ENCODE data around the gene TFR2.

TFR2 gene

DNA sequence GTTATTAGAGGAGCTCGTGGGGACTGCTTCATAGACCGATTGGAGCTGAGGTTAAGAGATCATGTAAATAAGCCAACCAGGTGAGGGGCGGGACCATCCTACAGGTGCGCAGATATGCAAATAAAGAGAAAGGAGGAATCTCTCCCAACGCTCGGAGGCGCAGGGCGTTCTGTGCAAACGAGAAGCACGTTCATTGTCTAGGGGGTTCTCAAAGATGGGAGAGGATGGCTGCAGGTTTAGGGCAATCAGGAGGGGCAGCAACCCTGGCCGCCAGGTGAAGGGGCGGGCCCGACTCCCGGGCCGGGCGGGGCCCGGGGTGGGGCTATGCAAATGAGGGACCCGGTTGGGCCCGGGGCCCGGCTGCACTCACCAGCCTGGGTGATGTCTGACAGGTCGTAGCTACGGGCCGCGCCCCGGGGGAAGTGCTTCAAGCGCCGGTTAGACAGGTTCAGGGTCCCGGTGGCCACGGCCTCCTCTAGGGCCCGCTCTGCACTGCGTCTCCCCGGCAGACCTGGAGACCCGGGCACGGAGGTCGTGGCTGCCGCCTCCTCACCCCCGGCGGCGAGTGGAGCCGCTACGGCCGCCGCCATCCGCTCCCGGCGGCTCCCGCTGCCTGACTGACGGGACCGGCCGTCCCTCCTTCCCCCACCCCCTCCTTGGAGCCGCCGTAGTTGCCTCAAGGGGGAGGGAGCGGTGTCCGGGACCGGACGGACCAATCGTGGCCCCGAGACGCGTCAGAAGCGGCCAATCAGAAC is 55.7 kb downstream of the TFR2 start, which contains the start of gene LRCH4:
Gene LRCH4, minus strand, starts transcription at position 619 of the 755 bp plus-strand sequence. Its CDS starts 29 bp downstream, at position 590.
- H3K4me1 ChIP-seq (ENCODE audit: control insufficient read depth, low read depth, low read length) = peaks cover 34% of the 10 kb centered on the region
- peak within 1 kb of the TSS; percentile 80 for H3K9ac ChIP-seq (ENCODE audit: low read length)
- peaks cover 10% of the 10 kb centered on the region for H3K36me3 ChIP-seq (ENCODE audit: control insufficient read depth, low read depth, low read length)

DNA sequence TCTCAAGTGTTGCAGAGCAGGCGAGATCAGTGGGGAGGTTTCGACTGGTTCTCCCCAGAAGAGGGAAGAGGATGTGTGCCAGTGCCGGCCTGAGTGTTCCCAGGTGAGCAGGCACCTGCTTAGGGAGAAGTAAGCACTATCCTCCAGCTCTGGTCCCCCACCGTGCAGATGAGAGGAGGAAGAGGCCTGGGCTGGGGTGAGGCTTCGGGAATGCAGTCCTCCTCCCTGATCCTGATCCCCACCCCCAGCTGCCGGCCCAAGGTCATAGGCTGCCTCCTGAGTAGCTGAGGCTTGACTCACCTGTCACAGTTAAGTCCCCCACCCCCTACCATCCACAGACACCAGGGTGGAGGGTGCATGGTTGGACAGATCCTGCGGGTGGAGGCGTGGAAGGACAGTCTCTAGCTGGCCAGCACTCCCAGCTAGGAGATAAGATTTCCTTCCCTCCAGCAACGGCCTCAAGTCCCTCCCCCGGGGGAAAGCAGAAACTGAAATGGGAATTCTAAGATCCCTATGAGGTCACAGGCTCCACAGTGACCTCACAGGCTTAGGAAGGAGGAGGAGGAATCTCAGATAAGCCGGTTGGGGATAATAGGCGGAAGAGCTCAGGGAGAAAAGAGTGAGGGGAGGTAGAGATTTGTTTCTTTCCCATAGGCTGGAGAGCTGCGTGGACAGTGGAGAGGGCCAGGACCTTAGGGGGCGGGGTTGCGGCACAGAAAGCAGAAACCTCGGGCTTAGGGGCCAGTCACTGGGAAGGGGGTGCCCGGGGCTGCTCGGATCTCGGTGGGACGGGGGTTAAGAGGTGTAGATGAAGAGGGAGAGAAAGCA is 56.5 kb downstream of the TFR2 start:
- H3K9me3 ChIP-seq (ENCODE audit: control insufficient read depth, low read depth, low read length) = no peaks in the 10 kb centered on the region
- peak overlapping the region; percentile 95 for H3K4me3 ChIP-seq (ENCODE audit: low read length)
- no peak overlapping the region for H3K27ac ChIP-seq (ENCODE audit: low read length)
- peaks cover 17% of the 10 kb centered on the region for H3K36me3 ChIP-seq (ENCODE audit: control insufficient read depth, low read depth, low read length)
- peak overlapping the region; percentile 80 for H3K9ac ChIP-seq (ENCODE audit: low read length)
- peaks cover 29% of the 10 kb centered on the region for H3K4me1 ChIP-seq (ENCODE audit: control insufficient read depth, low read depth, low read length)
- peaks cover under 1% of the 10 kb centered on the region for H3K27me3 ChIP-seq (ENCODE audit: control insufficient read depth, insufficient read depth, low read length)

More for the DNA sequence above, 55.7 kb downstream of the TFR2 start, which contains the start of gene LRCH4:
- Histone ChIP-seq H3K9me3 (ENCODE audit: control insufficient read depth, low read depth, low read length) (no peaks in the 10 kb centered on the region), H3K4me3 (ENCODE audit: low read length) (peak within 1 kb of the TSS; percentile 95), H3K27ac (ENCODE audit: low read length) (peak within 1 kb of the TSS; percentile 70), H3K27me3 (ENCODE audit: control insufficient read depth, insufficient read depth, low read length) (peaks cover 8% of the 10 kb centered on the region)

DNA sequence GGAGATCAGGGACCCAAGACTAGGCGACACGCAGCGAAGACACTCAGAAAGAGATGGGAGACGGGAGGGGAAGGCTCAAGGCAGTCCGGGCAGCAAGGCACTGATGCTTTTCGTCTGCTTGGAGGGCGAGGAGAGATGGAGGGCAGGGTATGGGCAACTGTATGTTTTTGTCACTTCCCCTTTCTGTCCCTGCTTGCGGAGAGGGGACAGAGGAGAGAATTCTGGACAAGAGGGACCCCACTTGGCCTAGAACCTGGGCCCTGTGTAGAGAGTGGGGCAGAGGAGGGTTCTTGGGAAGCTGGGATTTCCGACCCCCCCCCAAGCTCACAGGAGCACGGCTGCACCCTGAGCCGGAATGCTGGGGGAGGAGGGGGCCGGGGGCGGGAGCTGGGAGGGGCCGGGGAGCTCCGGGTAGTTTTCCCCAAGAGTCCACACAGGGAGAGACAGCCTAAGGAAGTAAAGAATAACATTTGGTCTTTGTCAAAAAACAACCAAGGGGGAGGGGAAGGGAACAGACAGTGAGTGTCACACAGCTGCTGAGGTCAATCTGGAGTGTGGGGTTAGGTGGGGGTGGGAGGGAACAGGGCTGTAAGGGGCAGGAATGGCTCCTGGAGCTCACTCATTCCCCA is 57.2 kb downstream of the TFR2 start:
- Histone ChIP-seq H3K4me3 (ENCODE audit: low read length) (peak overlapping the region; percentile 95), H3K4me1 (ENCODE audit: control insufficient read depth, low read depth, low read length) (peaks cover 22% of the 10 kb centered on the region), H3K9ac (ENCODE audit: low read length) (no peak overlapping the region), H3K27me3 (ENCODE audit: control insufficient read depth, insufficient read depth, low read length) (no peaks in the 10 kb centered on the region), H3K36me3 (ENCODE audit: control insufficient read depth, low read depth, low read length) (peaks cover 20% of the 10 kb centered on the region), H3K27ac (ENCODE audit: low read length) (no peak overlapping the region), H3K9me3 (ENCODE audit: control insufficient read depth, low read depth, low read length) (no peaks in the 10 kb centered on the region)

DNA sequence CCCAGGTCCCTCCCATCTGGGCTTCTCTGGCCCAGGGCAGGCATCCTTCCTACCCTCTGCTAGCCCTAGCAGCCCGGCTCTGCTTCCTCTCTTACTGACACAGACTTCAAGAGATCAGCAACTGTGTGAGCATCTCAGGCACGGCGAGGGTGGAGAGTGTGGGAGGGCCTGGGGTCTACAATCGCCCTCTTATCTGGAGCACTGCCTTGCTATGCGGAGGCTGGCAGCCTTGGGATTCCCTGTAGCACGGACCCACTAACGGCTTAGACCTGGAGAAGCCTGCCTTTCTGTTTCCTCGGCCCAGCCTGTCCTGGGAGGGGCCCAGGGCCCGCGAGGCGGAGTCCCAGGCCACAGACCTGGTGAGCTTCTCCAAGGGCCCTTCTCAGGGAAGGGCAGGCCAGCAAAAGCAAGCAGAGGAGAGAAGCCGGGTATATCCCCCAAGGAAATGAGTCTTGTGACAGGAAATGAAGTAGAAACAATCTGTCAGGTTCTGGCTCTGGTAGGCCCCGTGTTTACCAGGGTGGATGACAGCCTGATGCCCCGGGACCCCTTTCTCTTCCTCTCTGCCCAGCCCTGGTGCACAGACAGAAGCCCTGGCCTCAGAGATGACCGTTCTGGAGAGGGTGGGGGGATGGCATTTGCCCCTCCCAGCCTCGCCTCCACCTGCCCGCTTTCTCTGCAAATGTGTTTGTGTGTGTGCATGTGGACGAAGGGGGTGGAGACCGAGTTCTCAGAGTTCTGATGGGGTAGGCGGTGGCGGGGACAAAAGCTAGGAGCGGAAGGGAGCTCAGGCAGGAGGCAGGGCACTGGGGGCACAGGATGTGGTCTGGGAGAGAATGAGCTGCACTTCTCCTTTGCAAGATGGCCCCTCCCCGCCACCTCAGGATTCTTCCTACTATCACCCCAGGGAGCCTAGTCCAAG is 58.0 kb downstream of the TFR2 start:
- H3K36me3 ChIP-seq (ENCODE audit: control insufficient read depth, low read depth, low read length) = peaks cover 20% of the 10 kb centered on the region
- H3K4me3 ChIP-seq (ENCODE audit: low read length) = no peak overlapping the region
- H3K27me3 ChIP-seq (ENCODE audit: control insufficient read depth, insufficient read depth, low read length) = no peaks in the 10 kb centered on the region
- peaks cover 22% of the 10 kb centered on the region for H3K4me1 ChIP-seq (ENCODE audit: control insufficient read depth, low read depth, low read length)
- H3K9ac ChIP-seq (ENCODE audit: low read length) = no peak overlapping the region
- no peaks in the 10 kb centered on the region for H3K9me3 ChIP-seq (ENCODE audit: control insufficient read depth, low read depth, low read length)
- no peak overlapping the region for H3K27ac ChIP-seq (ENCODE audit: low read length)

DNA sequence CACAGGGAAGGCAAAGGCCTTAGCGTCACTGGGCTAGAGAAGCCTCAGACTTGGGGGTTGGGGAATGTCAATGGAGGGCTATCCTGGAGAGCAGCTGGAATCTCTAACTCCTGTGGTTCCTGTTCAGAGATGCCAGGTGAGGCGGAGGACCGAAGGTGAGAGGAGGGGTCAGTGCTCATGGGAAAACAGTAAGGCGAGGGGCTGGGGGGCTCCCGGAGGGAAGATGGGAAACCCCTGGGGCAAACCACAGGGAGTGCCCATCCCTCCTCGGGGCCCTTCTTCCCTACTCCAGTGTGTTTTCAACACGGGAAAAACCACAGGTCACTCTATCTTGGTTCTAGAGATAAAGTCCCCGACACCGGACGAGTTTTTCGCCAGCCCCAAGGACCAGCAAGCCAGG is 58.7 kb downstream of the TFR2 start:
- Histone ChIP-seq H3K9ac (ENCODE audit: low read length) (no peak overlapping the region), H3K4me3 (ENCODE audit: low read length) (no peak overlapping the region), H3K9me3 (ENCODE audit: control insufficient read depth, low read depth, low read length) (no peaks in the 10 kb centered on the region), H3K4me1 (ENCODE audit: control insufficient read depth, low read depth, low read length) (peaks cover 22% of the 10 kb centered on the region), H3K36me3 (ENCODE audit: control insufficient read depth, low read depth, low read length) (peaks cover 20% of the 10 kb centered on the region), H3K27me3 (ENCODE audit: control insufficient read depth, insufficient read depth, low read length) (no peaks in the 10 kb centered on the region), H3K27ac (ENCODE audit: low read length) (no peak overlapping the region)

DNA sequence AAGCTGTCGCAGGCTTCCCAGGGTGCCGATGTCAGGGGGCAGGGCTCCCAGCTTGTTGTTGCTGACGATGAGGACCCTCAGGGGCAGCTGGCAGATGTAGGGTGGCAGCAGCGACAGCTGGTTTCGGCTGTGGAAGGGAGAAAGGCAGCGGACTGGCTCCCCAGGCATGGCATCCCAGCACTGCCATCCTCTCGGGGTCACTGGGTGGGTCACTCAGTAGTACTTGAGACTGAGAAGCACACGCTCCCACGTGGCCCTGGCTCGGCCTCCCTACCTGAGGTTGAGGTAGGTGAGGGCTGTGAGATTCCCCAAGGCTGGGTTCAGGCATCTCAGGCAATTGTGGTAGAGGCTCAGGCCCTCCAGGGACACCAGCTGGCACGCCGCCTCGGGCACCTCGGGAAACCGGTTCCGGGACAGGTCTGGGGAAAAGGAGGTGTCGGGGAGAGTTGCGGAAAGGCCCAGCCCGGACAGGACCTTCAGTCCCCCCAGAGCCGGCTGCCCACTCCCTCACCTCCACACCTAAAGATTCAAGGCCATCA is 59.2 kb downstream of the TFR2 start:
- Histone ChIP-seq H3K4me3 (ENCODE audit: low read length) (no peak overlapping the region), H3K4me1 (ENCODE audit: control insufficient read depth, low read depth, low read length) (peaks cover 22% of the 10 kb centered on the region), H3K36me3 (ENCODE audit: control insufficient read depth, low read depth, low read length) (peaks cover 20% of the 10 kb centered on the region), H3K9me3 (ENCODE audit: control insufficient read depth, low read depth, low read length) (no peaks in the 10 kb centered on the region), H3K27ac (ENCODE audit: low read length) (no peak overlapping the region), H3K27me3 (ENCODE audit: control insufficient read depth, insufficient read depth, low read length) (no peaks in the 10 kb centered on the region), H3K9ac (ENCODE audit: low read length) (no peak overlapping the region)

DNA sequence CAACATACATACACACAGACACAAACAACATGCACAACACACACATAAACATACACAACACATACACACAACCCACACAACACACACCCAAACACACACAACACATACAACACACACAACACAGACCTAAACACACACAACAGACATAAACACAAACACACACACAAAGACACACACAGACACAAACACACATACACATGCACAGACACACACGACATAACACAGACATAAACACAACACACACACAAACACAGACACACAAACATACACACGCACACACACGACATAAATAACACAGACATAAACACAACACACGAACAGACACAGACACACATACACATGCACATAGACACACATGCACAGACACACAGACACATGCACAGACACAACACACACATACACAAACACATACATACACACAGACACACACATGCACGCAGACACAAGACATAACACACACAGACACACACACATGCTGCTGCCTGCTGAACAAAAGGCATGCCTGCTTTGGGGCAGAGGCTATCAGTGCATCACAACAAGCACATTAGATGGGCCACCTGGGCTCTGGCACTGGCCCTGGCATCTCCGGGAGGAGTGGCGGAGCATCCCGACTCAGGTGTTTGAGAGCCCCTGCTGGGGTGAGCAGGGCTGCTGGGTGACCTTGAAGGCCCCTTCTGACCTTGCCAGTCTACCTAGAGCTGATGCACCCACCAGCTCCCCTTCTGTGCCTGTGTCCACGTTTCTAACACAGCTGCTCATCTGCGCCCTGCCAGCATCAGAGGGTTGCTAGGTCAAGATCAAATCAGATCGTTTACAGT is 60.7 kb downstream of the TFR2 start:
- H3K36me3 ChIP-seq (ENCODE audit: control insufficient read depth, low read depth, low read length) = peaks cover 25% of the 10 kb centered on the region

DNA sequence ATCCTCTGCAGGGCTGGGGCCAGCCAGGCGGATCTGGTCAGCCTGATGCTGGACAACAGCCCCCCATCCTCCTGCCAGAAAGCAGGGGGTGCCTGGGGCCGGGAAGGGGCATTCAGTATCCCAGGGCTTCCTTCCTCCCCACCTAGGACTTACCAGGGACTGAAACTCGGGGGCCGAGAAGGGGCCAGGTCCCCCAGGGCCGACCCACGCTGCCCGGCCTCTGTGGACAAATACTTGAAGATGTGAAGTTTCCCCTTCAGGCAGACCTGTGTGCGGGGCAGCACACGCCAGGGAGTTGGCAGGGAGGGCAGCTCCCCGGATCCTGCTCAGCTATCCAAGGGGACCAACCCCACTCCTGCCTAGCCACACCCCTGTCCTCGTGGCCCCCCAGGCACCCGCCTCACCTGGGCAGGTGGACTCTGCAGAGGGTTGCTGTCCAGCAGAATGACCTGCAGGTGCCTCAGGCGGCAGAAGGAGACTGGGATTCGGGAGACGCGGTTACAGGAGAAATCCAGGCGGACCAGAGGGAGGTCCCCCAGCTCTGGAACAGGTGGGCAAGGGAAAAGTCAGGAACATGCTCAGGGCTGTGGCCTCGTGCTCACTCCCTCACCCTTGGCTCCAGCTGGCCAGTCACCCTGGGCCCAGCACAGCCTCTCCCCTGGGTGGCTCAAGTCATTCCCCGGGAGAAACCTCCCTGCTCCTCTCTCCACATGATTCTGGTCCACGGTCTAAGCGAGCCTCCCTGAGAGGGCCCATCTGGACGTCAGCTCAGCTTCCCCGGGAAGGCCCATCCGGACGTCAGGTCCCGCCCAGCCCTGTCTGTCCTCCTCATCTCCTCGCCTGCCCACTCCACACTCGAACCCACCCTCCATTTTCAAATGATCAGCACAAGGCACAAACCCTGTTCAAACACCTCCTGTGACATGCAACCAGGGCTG is 62.8 kb downstream of the TFR2 start:
- Histone ChIP-seq H3K9ac (ENCODE audit: low read length) (no peak overlapping the region), H3K27me3 (ENCODE audit: control insufficient read depth, insufficient read depth, low read length) (no peaks in the 10 kb centered on the region), H3K4me3 (ENCODE audit: low read length) (no peak overlapping the region), H3K9me3 (ENCODE audit: control insufficient read depth, low read depth, low read length) (no peaks in the 10 kb centered on the region), H3K36me3 (ENCODE audit: control insufficient read depth, low read depth, low read length) (peaks cover 25% of the 10 kb centered on the region), H3K27ac (ENCODE audit: low read length) (no peak overlapping the region), H3K4me1 (ENCODE audit: control insufficient read depth, low read depth, low read length) (peaks cover 6% of the 10 kb centered on the region)

More for the DNA sequence above, 60.7 kb downstream of the TFR2 start:
- Histone ChIP-seq H3K27ac (ENCODE audit: low read length) (no peak overlapping the region), H3K9me3 (ENCODE audit: control insufficient read depth, low read depth, low read length) (no peaks in the 10 kb centered on the region), H3K4me3 (ENCODE audit: low read length) (no peak overlapping the region), H3K9ac (ENCODE audit: low read length) (no peak overlapping the region), H3K4me1 (ENCODE audit: control insufficient read depth, low read depth, low read length) (peaks cover 22% of the 10 kb centered on the region), H3K27me3 (ENCODE audit: control insufficient read depth, insufficient read depth, low read length) (no peaks in the 10 kb centered on the region)

DNA sequence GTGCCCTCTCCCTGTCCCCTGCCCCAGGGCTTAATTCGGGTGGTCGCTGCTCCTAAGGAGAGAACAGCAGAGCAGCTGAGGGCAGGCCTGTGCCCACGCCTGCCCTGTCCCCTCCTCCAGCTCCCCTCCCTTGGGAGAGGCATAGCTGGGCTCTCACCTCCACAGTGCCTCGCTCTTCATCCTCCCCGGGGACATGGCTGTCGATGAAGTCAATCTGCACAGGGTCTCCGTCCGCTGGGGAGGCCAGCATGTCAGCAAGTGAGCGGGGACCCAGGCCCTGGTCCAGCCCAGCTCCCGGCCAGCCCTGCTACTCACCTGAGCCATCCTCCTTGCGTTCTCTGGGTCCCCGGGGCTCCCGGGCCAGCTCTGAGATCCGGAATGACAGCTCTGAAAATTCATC is 63.8 kb downstream of the TFR2 start:
- Histone ChIP-seq H3K36me3 (ENCODE audit: control insufficient read depth, low read depth, low read length) (peaks cover 25% of the 10 kb centered on the region), H3K9me3 (ENCODE audit: control insufficient read depth, low read depth, low read length) (no peaks in the 10 kb centered on the region), H3K9ac (ENCODE audit: low read length) (no peak overlapping the region)

More for the DNA sequence above, 63.8 kb downstream of the TFR2 start:
- no peak overlapping the region for H3K27ac ChIP-seq (ENCODE audit: low read length)
- H3K4me3 ChIP-seq (ENCODE audit: low read length) = no peak overlapping the region
- H3K4me1 ChIP-seq (ENCODE audit: control insufficient read depth, low read depth, low read length) = peaks cover 3% of the 10 kb centered on the region
- H3K27me3 ChIP-seq (ENCODE audit: control insufficient read depth, insufficient read depth, low read length) = no peaks in the 10 kb centered on the region

Measured in iPS-18a (cell line).